NCI-H1436 (cell line): Measurements from ENCODE around the gene SH3PXD2B.
A peak's percentile ranks its signal among the peaks of the same experiment; 100 is the strongest.

Experiments
- DNase-seq: peaks from one replicate; lab custom pipeline; 2025; lab: John Stamatoyannopoulos, UW

SH3PXD2B gene

DNA sequence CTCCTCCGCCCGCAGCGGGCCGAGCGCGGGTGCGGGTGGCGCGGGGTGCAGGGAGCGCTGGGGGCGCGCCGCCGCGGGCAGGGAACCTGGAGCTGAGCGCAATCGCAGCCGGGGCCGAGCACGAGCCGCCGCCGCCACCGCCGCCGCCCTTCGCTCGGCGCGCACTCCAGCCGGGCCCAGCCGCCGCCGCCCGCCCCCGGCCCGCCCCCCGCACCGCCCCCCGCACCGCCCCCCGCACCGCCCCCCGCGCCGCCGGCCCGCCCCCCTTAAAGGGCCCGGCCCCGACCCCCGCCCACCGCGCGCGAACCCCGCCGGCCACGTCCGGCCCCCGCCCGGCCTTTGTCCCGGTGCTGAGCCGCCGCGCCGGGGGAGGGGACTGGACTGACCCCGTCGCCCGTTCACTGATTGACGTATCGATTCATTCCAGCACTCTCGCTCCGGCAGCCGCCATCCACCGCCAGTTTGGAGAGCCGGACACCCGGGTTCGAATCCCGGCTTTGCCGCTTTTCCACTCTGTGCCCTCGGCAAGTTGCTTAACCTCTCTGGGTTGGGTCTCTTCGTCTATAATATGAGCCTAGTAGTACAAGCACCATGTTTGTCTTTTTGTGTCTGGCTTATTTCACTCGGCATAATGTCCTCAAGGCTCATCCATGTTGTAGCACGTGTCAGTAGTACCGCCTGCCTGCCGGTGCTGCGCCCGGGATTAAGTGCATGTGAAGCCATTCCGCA is at the start of gene SH3PXD2B:
Gene SH3PXD2B, minus strand, starts transcription at position 168 of the 729 bp plus-strand sequence. CDS start 173 bp downstream, outside the sequence.
- DNase-seq: peak; percentile 16

GRCh38 chr5:172502969-172503368 is 48.6 kb upstream of the SH3PXD2B start:
- DNase-seq: no peak

DNA sequence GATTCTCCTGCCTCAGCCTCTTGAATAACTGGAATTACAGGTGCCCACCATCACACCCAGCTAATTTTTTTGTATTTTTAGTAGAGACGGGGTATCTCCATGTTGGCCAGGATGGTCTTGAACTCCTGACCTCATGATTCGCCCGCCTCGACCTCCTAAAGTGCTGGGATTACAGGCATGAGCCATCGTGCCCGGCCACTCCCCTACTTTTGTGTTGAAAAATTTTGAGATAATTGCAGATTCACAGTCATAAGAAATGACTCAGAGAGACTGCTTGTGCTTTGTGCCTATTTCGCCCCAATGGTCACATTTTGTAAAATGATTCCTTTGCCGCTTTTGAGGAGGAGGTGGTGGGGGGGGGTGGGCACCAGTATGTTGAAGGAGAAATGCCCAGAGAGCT is 48.1 kb upstream of the SH3PXD2B start:
- no peak for DNase-seq

DNA sequence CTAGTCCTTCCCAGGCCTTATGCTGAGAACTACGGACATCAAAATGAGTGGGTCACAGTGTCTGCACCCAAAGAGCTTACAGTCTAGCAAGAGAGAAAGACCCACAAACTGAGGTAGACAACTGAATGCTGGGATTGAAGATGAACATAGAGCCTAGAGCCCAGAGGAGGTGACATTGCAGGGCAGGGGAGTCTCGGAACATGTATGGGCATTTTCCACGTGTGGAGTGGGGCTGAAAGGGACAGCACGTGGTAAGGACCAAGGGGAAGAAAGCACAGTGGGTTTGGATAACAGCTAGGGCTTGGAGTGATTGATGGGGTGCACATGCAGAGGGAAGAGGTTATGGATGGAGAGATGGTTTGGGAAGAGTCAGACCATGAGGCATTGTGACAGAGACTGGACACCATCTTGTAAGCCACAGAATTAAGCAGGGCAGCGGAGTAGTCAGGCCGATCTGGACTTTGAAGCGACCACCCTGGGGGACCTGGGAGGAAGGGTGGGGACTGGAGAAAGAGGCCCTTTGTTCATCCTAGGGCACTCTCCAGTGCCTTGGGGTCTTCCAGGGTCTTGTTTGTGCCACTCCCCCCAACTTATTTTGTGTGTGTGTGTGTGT is 47.5 kb upstream of the SH3PXD2B start:
- no peak for DNase-seq

GRCh38 chr5:172499287-172499686 is 45.0 kb upstream of the SH3PXD2B start:
- no peak for DNase-seq

GRCh38 chr5:172498431-172499129 is 44.3 kb upstream of the SH3PXD2B start:
- DNase-seq: no peak

GRCh38 chr5:172497591-172498255 is 43.4 kb upstream of the SH3PXD2B start:
- no peak for DNase-seq

- DNase-seq: no peak
Measured at GRCh38 chr5:172496671-172497371, 42.5 kb upstream of the SH3PXD2B start.

DNA sequence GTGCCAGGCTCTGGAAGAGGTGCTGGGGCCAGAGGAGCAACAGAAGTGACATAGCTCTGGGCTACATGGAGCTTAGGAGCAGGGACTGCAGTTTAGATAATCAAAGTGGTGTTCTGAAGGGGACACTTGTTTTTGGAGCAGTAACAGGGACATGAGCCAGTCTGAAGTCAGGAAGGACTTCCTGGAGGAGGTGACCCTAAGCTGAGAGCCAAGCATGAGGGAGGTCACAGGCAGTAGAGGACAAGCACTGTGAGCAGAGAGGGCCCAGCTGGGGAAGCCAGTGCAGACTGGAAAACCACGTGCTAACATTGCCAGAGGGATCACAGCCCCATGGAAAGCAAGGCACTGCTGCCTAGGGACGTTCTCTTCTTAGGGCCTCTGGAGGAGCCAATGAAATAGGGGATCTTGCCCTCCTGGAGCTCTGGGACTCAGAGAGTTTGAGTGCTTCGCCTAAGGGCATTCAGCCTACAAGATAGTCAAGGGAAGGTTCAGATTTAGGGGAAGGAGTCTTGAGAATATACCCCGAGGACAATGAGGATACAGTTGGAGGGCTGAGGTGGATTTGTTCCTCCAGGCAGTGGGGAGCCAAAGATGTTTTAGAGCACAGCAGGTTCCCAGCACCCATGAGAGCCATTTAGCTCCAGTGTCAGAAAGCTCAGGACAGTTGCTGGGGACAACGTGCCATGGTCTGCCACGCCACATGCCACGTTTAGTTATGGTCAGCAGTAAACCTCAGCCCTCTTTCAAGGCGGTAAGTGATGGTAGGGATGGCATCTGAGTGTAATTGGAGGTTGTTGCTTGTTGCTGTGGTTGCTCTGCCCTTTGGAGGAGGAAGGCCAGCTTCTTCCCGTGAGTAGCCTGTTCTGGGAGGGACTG is 40.5 kb upstream of the SH3PXD2B start:
- no peak for DNase-seq

DNA sequence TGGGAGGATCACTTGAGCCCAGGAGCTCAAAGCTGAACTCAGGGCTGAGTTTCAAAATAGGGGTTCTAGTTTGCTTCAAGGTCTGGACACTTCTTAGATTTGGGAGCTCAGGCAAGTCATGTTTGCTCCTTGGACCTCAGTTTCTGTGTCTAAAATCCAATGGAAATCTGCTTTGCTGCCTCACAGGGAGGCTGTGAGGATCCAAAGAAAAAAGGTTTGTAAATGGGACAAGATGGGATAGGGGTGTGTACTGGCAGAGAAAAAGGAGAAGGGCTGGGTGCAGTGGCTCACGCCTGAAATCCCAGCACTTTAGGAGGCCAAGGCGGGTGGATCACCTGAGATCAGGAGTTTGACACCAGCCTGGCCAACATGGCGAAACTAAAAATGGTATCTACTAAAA is 39.6 kb upstream of the SH3PXD2B start:
- DNase-seq: no peak

- DNase-seq: no peak
Measured at GRCh38 chr5:172493461-172493860, 39.1 kb upstream of the SH3PXD2B start.

DNA sequence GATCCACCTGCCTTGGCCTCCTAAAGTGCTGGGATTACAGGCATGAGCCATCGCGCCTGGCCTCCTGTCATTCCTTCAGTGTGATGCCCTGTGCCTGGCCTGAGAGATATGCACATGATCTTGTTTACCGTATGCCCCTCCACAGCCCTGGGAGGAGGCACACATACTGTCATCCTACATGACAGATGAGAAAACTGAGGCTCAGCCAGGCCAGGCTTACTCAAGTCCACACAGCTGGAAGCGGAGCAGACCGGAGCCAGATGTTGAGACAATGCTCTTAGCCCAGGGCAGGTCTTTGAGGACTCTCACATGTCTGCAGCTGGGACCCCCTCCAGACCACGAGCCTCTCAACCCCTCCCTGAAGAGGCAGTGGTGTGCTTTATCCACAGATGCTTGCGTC is 38.7 kb upstream of the SH3PXD2B start:
- DNase-seq: no peak

DNA sequence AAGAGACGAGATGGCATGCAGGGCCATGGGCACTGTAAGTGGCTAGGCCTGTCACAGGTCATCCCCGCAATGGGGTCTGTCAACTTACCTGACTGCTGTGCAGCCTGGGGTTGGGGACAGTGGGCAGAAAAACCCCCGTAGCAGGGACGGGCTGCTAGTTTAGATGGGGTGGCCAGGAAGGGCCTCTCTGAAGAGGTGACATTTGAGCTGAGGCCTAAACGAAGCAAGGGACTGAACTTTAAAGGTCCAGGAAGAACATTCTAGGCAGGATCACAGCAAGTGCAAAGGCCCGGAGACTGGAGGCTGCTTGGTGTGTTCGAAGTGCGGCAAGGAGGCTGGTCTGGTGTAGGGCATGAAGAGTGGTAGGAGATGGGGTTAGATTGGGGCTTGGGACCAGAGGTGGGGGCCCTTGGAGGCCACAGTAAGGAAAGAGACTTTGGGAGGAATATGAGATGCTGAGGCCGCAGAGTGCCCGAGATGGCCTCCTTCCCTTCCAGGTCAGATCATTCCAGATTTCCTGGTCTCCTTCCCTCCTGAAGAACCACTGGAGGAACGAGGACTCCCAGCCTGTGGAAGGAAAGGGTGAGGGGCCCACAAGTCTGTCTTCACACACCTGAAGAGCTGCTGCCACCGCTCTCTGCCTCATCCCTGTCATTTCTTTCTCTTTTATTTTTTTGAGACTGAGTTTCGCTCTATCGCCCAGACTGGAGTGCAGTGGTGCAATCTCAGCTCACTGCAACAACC is 37.9 kb upstream of the SH3PXD2B start:
- DNase-seq: no peak

DNA sequence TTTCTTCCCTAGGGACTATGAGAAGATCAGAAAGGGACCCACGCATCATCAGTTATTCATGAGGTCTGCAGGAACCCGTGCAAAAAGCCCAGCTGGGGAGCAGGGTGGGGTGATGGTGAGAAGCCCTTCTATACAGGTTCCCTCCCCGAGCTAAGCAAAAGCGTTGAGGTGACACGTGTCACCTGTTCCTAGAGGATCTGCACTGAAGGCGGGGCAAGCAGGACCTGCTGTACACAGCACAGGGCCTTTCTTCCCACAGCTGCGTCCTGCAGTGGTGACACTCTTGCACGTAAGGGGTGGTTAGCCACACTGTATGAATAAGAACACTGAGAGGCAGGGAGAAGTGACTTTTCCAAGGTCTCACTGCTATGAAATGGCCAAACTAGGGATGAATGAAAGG is 37.2 kb upstream of the SH3PXD2B start:
- DNase-seq: no peak

DNA sequence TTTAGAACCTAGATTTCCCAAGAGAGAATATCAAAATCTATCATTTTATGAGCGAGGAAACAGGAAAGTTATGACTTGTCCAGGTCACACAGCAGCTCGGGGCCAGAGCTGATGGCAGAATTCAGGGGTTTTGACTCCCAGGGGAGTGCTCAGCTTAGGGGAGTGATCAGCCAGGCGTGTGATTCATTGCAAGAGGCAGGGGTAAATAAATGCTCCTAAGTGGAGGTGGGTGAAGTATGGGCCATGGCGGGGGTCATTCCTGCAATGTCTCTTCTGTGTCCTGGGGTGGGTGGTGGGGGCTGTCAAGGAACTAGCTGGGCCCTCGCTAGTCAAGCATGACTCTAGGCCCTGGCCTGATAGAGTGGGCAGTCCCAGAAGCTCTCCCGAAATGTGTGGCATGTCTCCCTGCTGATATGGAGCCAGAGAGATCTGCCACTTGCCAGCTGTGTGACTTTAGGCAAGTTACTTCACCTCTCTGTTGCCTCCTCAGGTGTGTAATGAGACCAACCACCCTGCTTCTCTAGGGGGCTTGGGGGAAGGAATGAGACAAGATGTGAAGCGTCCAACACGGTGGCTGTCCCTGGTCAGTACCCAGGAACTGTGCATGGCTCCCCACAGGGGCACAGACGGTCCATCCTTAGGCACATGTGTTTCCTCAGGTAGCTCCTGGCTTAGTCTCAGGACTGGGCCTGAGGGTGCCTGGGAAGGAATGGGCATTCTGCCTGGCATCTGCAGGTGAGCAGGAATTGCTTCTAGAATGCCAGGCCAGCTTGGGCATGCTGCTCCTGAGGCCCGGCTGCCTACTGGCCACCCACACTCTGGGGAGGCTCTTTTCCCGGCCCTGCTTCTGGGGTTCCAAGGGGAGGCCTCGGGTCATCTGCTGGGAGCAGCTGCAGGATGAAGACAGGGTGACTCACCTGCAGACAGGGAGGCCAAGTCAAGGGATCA is 36.5 kb upstream of the SH3PXD2B start:
- DNase-seq: no peak

DNA sequence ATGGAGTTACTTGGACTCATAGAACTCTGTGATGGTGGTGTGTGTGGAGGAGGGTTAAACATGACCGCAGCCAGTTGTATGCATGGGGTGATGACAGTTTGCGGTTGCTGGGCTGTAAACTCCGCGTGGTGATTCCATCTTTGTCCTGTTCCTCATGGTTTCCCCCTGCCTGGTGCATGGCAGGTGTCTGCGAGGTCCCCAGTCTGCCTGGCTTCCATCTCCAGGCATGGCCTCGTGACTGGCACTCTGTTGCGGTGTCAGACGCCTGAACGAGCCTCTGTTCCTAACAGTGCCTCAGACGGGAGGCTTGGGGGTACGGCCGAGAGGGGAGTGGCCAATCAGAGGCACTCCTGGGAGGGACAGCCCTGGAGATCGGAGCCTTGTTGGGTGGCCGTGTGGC is 33.9 kb upstream of the SH3PXD2B start:
- no peak for DNase-seq

DNA sequence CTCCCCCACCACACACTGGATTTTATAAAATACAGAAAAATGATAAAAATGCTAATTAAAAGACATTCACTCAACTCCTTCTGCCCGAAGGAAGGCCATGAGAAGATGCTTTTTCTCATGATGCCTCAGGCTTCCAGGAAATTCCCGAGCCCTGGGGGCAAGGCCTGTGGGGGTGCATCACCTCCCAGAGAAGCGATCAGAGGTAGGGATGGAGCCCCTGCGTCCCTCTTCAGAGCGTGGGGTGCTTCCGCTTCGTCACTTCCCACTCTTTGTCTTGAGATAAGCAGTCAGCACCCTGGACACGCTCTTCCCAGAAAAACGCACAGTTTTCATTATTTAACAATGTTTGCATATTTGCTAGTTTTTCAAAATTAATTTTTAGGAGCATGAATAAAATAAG is 33.3 kb upstream of the SH3PXD2B start:
- DNase-seq: no peak

DNA sequence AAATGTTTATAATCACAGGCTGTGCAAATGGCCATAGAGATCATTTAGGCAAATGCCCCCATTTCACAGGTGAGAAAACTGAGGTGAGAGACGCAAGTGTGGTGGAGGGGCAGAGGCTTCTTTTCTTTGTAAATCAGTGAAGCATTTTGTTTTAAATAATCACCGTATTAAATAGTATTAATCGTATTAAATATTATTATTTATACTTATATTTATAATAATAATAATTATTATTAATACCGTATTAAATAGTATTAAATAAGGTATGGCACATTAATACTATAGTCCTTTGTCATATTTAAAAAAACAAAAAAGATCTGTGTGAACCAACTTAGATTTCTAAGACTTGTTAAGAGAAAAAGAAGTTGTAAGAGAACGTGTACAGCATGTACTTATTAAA is 32.6 kb upstream of the SH3PXD2B start:
- DNase-seq: no peak

GRCh38 chr5:172486451-172486850 is 32.1 kb upstream of the SH3PXD2B start:
- DNase-seq: no peak
